Heart right ventricle (tissue), 16 donors: Measurements from ENCODE around the gene TMEM247. TPM values are rescaled to one million over a fixed set of nuclear protein-coding genes. Genes with fewer than 3 reads are reported as not detected.
A peak's percentile ranks its signal among the peaks of the same experiment; 100 is the strongest.

Experiments
- ATAC-seq, 8 donors: fragments of 200-7000 bp; cut with Tn5 transposase; one replicate each; pipeline ENCODE4 v1.9.1; 2020; ENCODE audit warnings: mild to moderate bottlenecking in 8 of 8, moderate library complexity in 8 of 8, moderate number of reproducible peaks in 1 of 8
- DNase-seq, 2 donors: peaks; one replicate each; pipeline ENCODE4 v3.0.0-alpha.2; 2020
- H3K27ac ChIP-seq, 10 donors: fragments of 200-600 bp; sonication (generic) in 2 of 10; one replicate each; pipeline versions ENCODE4 v1.5.0 to v1.8.0; 2020 to 2022; ENCODE audit warnings: mild to moderate bottlenecking in 3 of 10
- H3K27me3 ChIP-seq, 7 donors: fragments of 200-600 bp; one replicate each; pipeline ENCODE4 v1.8.0; 2021 to 2022; ENCODE audit warnings: mild to moderate bottlenecking in 2 of 7
- H3K36me3 ChIP-seq, 9 donors: fragments of 200-600 bp; sonication (generic) in 1 of 9; one replicate each; pipeline versions ENCODE4 v1.5.0 to v1.8.0; 2020 to 2022; ENCODE audit warnings: mild to moderate bottlenecking in 2 of 9
- H3K4me1 ChIP-seq, 9 donors: fragments of 200-600 bp; sonication (generic) in 1 of 9; one replicate each; pipeline versions ENCODE4 v1.5.0 to v1.8.0; 2020 to 2022; ENCODE audit warnings: mild to moderate bottlenecking in 4 of 9
- H3K4me3 ChIP-seq, 10 donors: fragments of 200-600 bp; sonication (generic) in 2 of 10; one replicate each; pipeline versions ENCODE4 v1.5.0 to v1.8.0; 2020 to 2022; ENCODE audit warnings: mild to moderate bottlenecking in 7 of 10, moderate library complexity in 2 of 10
- H3K9me3 ChIP-seq, 11 donors: fragments of 200-600 bp in 10 of 11; sonication (generic) in 2 of 11; one replicate each; pipeline versions ENCODE4 v1.5.0 to v1.8.0; 2013 to 2022; ENCODE audit warnings: mild to moderate bottlenecking in 2 of 11, control low read depth in 1 of 11, moderate library complexity in 1 of 11
- CTCF ChIP-seq, 9 donors: fragments of 200-600 bp; sonication (generic) in 2 of 9; IDR thresholded peaks; one replicate each; pipeline versions ENCODE4 v1.5.0 to v1.8.0; 2021 to 2022; ENCODE audit warnings: antibody characterized with exemption in 9 of 9, mild to moderate bottlenecking in 5 of 9, moderate library complexity in 1 of 9
- WGBS, 2 donors: extraction: QIAGEN DNeasy Blood & Tissue Kit; methylation state at CpG; one replicate each; pipeline ENCODE4 v1.1.7; 2013; ENCODE audit warnings: inconsistent platforms in 1 of 2; 5-methylcytosine and 5-hydroxymethylcytosine counted together
- intact Hi-C, 10 donors: fragments of 100-400 bp; cut with DNase I; formaldehyde crosslinking; loops; one replicate each; pipeline versions ENCODE4 v1.11.1 to v1.14.2; 2022
- polyA plus RNA-seq, 2 donors: library from polyadenylated mRNA; stranded (reverse); fragments of 200-250 nt; gene quantifications; one replicate each; pipeline ENCODE4 v1.2.3, GENCODE V29; 2013
- total RNA-seq, 10 donors: library from RNA; stranded (reverse); fragmentation: NEBNext Ultra II Directional in 3 of 10; extraction: Animal tissue kit (Norgen Biotek cat#: 25700) in 3 of 10; gene quantifications; one replicate each; pipeline versions ENCODE4 v1.2.1 to v1.2.4, GENCODE V29; 2021 to 2023
- donor health status: Arrhythmogenic right ventricular cardiomyopathy.
- donor health status: ischemic (EF 13 %, LVEDD 7.1; RV severe dilation, severe dysfunction).
- donor health status: healthy with polysubstance abuse.
- donor health status: DM: no; HTN: yes; CAD: no.
- donor health status: DM: no; HTN: no; CAD: no.
- donor health status: ischemic (EF 25% LVEDD 6.9; RV normal size, moderate dysfunction).
- donor health status: ischemic (EF 25% LVEDD 5.7; RV mildly dilated, moderate dysfunction).
- donor health status: healthy.
- donor health status: DM: yes; HTN: yes; CAD: no.
- donor health status: Ischemic cardiomyopathy.
- donor health status: ischemic (EF 35%, LVEDD 5.7; RV mildly dilated, moderate dysfunction).
- donor health status: nonischemic (EF 11% LVEDD 7.7; RV severe dilation, severe dysfunction).
- donor health status: DM: yes; HTN: yes; CAD: no.
- donor health status: PGD.
- donor health status: ischemic (EF 29% LVEDD 5.4; RV normal size, mild dysfunction).
- donor health status: nonischemic (EF 23%, LVEDD 6.1; RV moderate dilation, normal function).

TMEM247 gene
- total and polyA plus RNA-seq, 12 donors = not detected

- intact Hi-C loops = no loop called here
- TF ChIP-seq CTCF (IDR thresholded peaks at IDR 0.05) = no peak
- Histone ChIP-seq H3K4me1 (peaks cover 0 to 30% (median 12%) of the 10 kb centered on the region in 9 donors), H3K4me3 (no peak overlapping the region), H3K36me3 (no peaks in the 10 kb centered on the region), H3K27ac (peak overlapping the region in 1 of 10 donors; percentile 34), H3K27me3 (no peaks in the 10 kb centered on the region), H3K9me3 (no peaks in the 10 kb centered on the region)
- ATAC-seq = no peak
- DNase-seq = no peak
- WGBS, 2 donors = 92 to 99% methylated on average over 4 of the region's 4 CpGs
Measured at GRCh38 chr2:46497766-46498165, 18.4 kb downstream of the TMEM247 start.

GRCh38 chr2:46498681-46499080 lies 19.3 kb downstream of the TMEM247 start:
- H3K27ac ChIP-seq = peak overlapping the region in 1 of 10 donors; percentile 34
- no peak overlapping the region for H3K4me3 ChIP-seq
- DNase-seq = no peak
- peaks cover 0 to 27% (median 6%) of the 10 kb centered on the region in 9 donors for H3K4me1 ChIP-seq
- no peak for TF ChIP-seq CTCF (IDR thresholded peaks at IDR 0.05)
- intact Hi-C loops = no loop called here
- WGBS, 2 donors = 83 to 85% methylated on average over 4 of the region's 4 CpGs
- ATAC-seq = no peak
- H3K36me3 ChIP-seq = no peaks in the 10 kb centered on the region
- H3K27me3 ChIP-seq = no peaks in the 10 kb centered on the region
- H3K9me3 ChIP-seq = no peaks in the 10 kb centered on the region

GRCh38 chr2:46499392-46499785 lies 20.0 kb downstream of the TMEM247 start:
- H3K36me3 ChIP-seq = no peaks in the 10 kb centered on the region
- H3K27ac ChIP-seq = peak overlapping the region; percentile 48 to 90 (median 83)
- peaks cover 0 to 30% (median 6%) of the 10 kb centered on the region in 9 donors for H3K4me1 ChIP-seq
- ATAC-seq (peak in 5 of 8 donors; percentile 5 to 31 (median 7)), DNase-seq (no peak)
- intact Hi-C loops = no loop called here
- no peaks in the 10 kb centered on the region for H3K27me3 ChIP-seq
- TF ChIP-seq CTCF (IDR thresholded peaks at IDR 0.05) = peak in 1 of 9 donors; percentile 3
- H3K9me3 ChIP-seq = no peaks in the 10 kb centered on the region
- peak overlapping the region in 9 of 10 donors; percentile 50 to 77 (median 61) for H3K4me3 ChIP-seq
- 30 to 31% methylated on average over 7 of the region's 7 CpGs for WGBS, 2 donors

GRCh38 chr2:46500801-46501200 lies 21.4 kb downstream of the TMEM247 start:
- no peak for DNase-seq
- intact Hi-C loops = no loop called here
- H3K9me3 ChIP-seq = no peaks in the 10 kb centered on the region
- H3K27me3 ChIP-seq = no peaks in the 10 kb centered on the region
- no peak for TF ChIP-seq CTCF (IDR thresholded peaks at IDR 0.05)
- WGBS, 2 donors = 86 to 88% methylated on average over 6 of the region's 6 CpGs
- peak overlapping the region in 5 of 10 donors; percentile 61 to 77 (median 67) for H3K4me3 ChIP-seq
- H3K36me3 ChIP-seq = no peaks in the 10 kb centered on the region
- ATAC-seq = no peak
- peak overlapping the region in 3 of 10 donors; percentile 75 to 84 (median 75) for H3K27ac ChIP-seq
- peaks cover 0 to 30% (median 6%) of the 10 kb centered on the region in 9 donors for H3K4me1 ChIP-seq
